Measurements from ENCODE around the gene UGDH. TPM values are rescaled to one million over a fixed set of nuclear protein-coding genes. Genes with fewer than 3 reads are reported as not detected.

The UGDH gene
- total RNA-seq, 1 experiment from 2014 or later = 104 TPM

DNA sequence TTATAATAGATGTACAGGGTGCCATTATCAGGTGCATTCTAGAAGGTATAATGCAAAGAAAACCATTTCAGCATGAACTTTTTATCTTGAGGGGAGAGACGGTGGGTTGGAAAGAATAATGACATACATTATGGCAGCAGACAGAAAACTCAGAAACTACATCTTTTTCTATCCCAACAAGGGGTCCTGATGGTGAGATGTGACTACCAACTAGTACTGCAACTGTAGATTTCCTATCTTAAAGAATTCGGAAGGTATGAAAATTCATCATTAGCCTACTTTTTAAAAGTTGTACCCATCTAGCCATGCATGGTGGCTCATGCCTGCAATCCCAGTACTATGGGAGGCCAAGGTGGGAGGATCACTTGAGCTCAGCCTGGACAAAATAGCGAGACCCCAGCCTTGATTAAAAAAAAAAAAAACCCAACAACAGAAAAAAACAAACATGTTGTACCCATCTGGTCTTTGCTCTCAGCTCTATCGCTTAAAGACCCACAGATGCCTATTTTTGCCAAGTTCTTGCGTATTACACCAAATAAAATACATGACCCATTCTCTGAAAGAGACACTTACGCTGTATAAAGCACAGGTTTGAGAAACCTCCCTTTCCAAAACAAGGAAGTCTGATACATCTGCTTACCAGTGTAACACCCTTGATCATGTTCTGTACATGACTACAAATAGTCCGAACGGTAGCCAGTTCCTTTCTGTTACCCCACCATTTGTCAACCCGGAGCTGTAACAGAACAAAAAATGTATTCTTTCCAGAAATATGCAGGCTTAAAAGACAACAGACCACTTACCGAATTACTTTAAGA is 70.1 kb downstream of the UGDH start:
- peak overlapping the region; percentile 99 for H3K4me3 Mint-ChIP-seq
- Histone ChIP-seq H2BK5ac (ENCODE audit: insufficient read length, low read length) (no peak overlapping the region), H3K79me1 (ENCODE audit: insufficient read depth, low read depth, low read length, poor library complexity, severe bottlenecking) (peaks cover 6% of the 10 kb centered on the region), H2BK12ac (ENCODE audit: insufficient read length, low read depth, low read length) (no peak overlapping the region), H3K23ac (ENCODE audit: insufficient read length, low read depth, low read length) (no peak overlapping the region), H2AK5ac (ENCODE audit: insufficient read length, low read length) (no peak overlapping the region), H2BK15ac (ENCODE audit: low read depth, low read length) (no peak overlapping the region), H3K4me2 (ENCODE audit: insufficient read depth, insufficient read length, low read length) (peak overlapping the region; percentile 78), H3K23me2 (ENCODE audit: insufficient read length, low read depth, low read length, poor library complexity, severe bottlenecking) (no peaks in the 10 kb centered on the region), H4K91ac (ENCODE audit: insufficient read length, low read depth, low read length) (no peak overlapping the region), H3K56ac (ENCODE audit: insufficient read length, low read depth, low read length) (no peak overlapping the region), H4K20me1 (ENCODE audit: control insufficient read depth, insufficient read depth, insufficient read length) (no peaks in the 10 kb centered on the region), H4K8ac (replicated peaks; ENCODE audit: insufficient read length, low read depth, low read length) (no peak overlapping the region), H3K4ac (ENCODE audit: low read depth, low read length) (no peak overlapping the region), H2BK120ac (ENCODE audit: low read depth, low read length, poor library complexity, severe bottlenecking) (no peak overlapping the region), H3T11ph (ENCODE audit: low read length) (no peak overlapping the region), H2BK20ac (ENCODE audit: low read depth, low read length, poor library complexity, severe bottlenecking) (no peak overlapping the region), H3K79me2 (ENCODE audit: insufficient read depth, low read length) (peaks cover 14% of the 10 kb centered on the region), H3K14ac (ENCODE audit: insufficient read depth, low read length) (no peak overlapping the region), H3K4me1 (ENCODE audit: insufficient read depth, low read length) (peaks cover 2% of the 10 kb centered on the region; the same call in 1 of the 2 replicates), H3K9me3 (ENCODE audit: control insufficient read depth, low read depth, low read length) (no peaks in the 10 kb centered on the region), H3K18ac (ENCODE audit: insufficient read length, low read depth, low read length) (no peak overlapping the region), H3K9ac (ENCODE audit: extremely low read depth, insufficient read length, low read length) (peak overlapping the region; percentile 99), H2AFZ (ENCODE audit: low read length) (no peak overlapping the region), H4K5ac (ENCODE audit: insufficient read length, low read depth, low read length) (no peak overlapping the region), H3K27me3 (ENCODE audit: insufficient read depth, low read length) (no peaks in the 10 kb centered on the region), H3K27ac (ENCODE audit: insufficient read length, low read depth, low read length) (no peak overlapping the region)
- H3K9me3 Mint-ChIP-seq = no peaks in the 10 kb centered on the region; a peak in 1 of 5 replicates
- WGBS (ENCODE audit: extremely low coverage, insufficient read length, low lambda C conversion rate) = no CpG with 5 or more reads among the region's 10 CpGs
- TF ChIP-seq, protein P1, sequence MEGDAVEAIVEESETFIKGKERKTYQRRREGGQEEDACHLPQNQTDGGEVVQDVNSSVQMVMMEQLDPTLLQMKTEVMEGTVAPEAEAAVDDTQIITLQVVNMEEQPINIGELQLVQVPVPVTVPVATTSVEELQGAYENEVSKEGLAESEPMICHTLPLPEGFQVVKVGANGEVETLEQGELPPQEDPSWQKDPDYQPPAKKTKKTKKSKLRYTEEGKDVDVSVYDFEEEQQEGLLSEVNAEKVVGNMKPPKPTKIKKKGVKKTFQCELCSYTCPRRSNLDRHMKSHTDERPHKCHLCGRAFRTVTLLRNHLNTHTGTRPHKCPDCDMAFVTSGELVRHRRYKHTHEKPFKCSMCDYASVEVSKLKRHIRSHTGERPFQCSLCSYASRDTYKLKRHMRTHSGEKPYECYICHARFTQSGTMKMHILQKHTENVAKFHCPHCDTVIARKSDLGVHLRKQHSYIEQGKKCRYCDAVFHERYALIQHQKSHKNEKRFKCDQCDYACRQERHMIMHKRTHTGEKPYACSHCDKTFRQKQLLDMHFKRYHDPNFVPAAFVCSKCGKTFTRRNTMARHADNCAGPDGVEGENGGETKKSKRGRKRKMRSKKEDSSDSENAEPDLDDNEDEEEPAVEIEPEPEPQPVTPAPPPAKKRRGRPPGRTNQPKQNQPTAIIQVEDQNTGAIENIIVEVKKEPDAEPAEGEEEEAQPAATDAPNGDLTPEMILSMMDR (conservative IDR thresholded peaks at IDR 0.05) = no peak
- peaks cover 14 to 19% of the 10 kb centered on the region in 2 experiments for H3K4me1 Mint-ChIP-seq
- no peak for DNase-seq
- H3K27me3 Mint-ChIP-seq (ENCODE audit: low read depth) = no peaks in the 10 kb centered on the region
- H3K36me3 Mint-ChIP-seq (ENCODE audit: insufficient read depth in 1 of 3, low read depth in 3 of 3) = peaks cover 55 to 73% (median 72%) of the 10 kb centered on the region in 3 experiments
- H3K27ac Mint-ChIP-seq = peak overlapping the region; percentile 99 to 100 (median 100); a peak in 5 of 7 replicates
